Measurements from ENCODE around the gene EEF1E1.

DNA sequence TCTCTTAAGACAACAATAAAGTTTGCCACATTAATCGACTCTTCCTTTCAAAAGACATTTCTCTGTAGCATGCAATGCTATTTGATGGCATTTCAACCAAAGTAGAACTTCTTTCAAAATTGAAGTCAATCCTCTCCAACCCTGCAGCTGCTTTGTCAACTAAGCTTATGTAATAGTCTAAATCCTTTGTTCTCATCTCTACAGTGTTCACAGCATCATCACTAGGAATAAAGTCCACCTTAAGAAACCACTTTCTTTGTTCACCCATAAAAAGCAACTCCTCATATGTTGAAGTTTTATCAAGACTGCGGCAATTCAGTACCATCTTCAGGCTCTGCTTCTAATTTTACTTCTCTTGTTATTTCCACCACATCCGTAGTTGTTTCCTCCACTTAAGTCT, 26.6 kb downstream of the EEF1E1 start:
- TF ChIP-seq FOXA1 (IDR thresholded peaks at IDR 0.05) (no peak), HDGF (IDR thresholded peaks at IDR 0.05; ENCODE audit: borderline replicate concordance) (no peak), PKNOX1 (IDR thresholded peaks at IDR 0.05) (no peak), TARDBP (IDR thresholded peaks at IDR 0.05) (no peak), SP1 (IDR thresholded peaks at IDR 0.05) (no peak), ZNF384 (IDR thresholded peaks at IDR 0.05) (no peak), FOXM1 (IDR thresholded peaks at IDR 0.05; ENCODE audit: borderline replicate concordance) (no peak), L3MBTL2 (conservative IDR thresholded peaks at IDR 0.05) (no peak), BHLHE40 (IDR thresholded peaks at IDR 0.05; ENCODE audit: borderline replicate concordance) (no peak), SUZ12 (IDR thresholded peaks at IDR 0.05) (no peak), ARNT (IDR thresholded peaks at IDR 0.05) (no peak), NFRKB (IDR thresholded peaks at IDR 0.05) (no peak)
